Gastrocnemius medialis (tissue), 4 donors: ENCODE results near the gene CALD1.

ENCODE experiments used
- POLR2A ChIP-seq, 2 donors: fragments of 450-650 bp; IDR thresholded peaks; one replicate each; pipeline ENCODE4 v1.6.1; 2017; ENCODE audit warnings: antibody characterized with exemption in 2 of 2, mild to moderate bottlenecking in 2 of 2, moderate library complexity in 2 of 2
- TF ChIP-seq, protein P1 (sequence below), 5 experiments: fragments of 450-650 bp in 3 of 5; fragments of 200-600 bp in 2 of 5; sonication (generic) in 2 of 5; IDR thresholded peaks in 4 of 5; conservative IDR thresholded peaks in 1 of 5; 1 replicate in 4 of 5; 2 replicates in 1 of 5; pipeline ENCODE4 v1.5.1; 2016 to 2019; ENCODE audit warnings: antibody characterized with exemption in 5 of 5, mild to moderate bottlenecking in 3 of 5, moderate library complexity in 3 of 5

DNA sequence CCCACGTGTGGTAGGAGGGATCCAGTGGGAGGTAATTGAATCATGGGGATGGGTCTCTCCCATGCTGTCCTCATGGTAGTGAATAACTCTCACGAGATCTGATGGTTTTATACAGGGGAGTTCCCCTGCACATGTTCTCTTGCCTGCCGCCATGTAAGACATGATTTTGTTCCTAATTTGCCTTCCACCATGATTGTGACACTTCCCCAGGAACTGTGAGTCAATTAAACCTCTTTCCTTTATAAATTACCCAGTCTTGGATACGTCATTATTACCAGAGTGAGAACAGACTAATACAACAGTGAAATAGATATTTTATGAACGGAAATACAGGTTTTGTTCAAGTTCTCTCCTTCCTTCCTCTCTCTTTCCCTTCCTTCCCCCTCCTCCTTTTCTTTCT is 15.8 kb downstream of the CALD1 start:
- no peak for TF ChIP-seq POLR2A (IDR thresholded peaks at IDR 0.05)
- TF ChIP-seq, protein P1, sequence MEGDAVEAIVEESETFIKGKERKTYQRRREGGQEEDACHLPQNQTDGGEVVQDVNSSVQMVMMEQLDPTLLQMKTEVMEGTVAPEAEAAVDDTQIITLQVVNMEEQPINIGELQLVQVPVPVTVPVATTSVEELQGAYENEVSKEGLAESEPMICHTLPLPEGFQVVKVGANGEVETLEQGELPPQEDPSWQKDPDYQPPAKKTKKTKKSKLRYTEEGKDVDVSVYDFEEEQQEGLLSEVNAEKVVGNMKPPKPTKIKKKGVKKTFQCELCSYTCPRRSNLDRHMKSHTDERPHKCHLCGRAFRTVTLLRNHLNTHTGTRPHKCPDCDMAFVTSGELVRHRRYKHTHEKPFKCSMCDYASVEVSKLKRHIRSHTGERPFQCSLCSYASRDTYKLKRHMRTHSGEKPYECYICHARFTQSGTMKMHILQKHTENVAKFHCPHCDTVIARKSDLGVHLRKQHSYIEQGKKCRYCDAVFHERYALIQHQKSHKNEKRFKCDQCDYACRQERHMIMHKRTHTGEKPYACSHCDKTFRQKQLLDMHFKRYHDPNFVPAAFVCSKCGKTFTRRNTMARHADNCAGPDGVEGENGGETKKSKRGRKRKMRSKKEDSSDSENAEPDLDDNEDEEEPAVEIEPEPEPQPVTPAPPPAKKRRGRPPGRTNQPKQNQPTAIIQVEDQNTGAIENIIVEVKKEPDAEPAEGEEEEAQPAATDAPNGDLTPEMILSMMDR (IDR thresholded peaks at IDR 0.05 in 4 of 5, conservative IDR thresholded peaks at IDR 0.05 in 1 of 5) = no peak
